ENCODE results near the gene MPZ. TPM values are rescaled to one million over a fixed set of nuclear protein-coding genes. Genes with fewer than 3 reads are reported as not detected.

MPZ gene
- total and polyA plus RNA-seq, 8 donors: 1.3 to 15.1 (median 2.3) TPM; not detected in 3

DNA sequence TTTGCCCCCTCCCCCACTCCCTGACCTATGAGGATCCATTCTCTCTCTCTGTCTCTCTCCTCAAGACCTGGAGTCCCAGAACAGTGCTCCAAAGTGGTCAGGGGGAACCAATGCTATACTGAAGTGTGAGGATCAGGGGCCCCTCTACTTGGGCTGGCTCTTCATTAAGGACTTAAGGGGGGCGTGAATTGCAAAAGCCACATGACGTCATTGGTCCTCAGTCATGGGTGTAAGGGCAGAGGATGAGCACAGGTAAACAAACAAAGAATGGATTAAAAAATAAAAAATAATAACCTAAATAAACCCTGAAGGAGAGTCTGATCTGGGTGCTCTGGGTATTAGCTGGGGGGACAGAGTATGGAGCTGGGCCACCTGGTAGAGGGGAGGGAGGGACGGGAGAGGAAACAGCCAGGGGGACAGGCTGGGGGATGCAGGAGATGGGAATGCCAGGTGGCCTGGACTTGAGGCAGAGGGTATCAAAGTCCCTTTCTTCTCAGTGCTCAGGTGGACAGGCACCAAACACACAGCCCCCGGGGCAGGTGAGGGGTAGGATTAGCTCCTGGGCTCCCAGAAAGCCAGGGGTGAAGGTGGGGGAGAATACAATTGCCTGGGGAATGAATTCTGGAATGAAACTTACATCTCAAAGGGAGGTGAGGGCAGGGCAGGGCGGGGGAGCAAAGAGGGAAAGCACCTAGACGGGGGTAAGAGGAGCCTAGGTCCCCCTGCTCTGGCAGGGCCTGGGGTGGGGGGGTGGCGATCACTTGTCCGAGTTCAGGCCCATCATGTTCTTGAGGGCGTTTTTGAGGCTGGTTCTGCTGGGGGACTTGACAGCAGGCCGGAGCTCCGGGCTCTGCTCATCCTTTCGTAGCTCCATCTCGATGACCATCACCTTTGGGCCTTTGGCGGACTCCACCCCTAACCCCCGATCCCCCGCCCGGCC, 4.6 kb downstream of the MPZ start:
- H3K36me3 ChIP-seq: no peaks in the 10 kb centered on the region
- no peak for TF ChIP-seq POLR2A (IDR thresholded peaks at IDR 0.05)
- TF ChIP-seq, protein P1, sequence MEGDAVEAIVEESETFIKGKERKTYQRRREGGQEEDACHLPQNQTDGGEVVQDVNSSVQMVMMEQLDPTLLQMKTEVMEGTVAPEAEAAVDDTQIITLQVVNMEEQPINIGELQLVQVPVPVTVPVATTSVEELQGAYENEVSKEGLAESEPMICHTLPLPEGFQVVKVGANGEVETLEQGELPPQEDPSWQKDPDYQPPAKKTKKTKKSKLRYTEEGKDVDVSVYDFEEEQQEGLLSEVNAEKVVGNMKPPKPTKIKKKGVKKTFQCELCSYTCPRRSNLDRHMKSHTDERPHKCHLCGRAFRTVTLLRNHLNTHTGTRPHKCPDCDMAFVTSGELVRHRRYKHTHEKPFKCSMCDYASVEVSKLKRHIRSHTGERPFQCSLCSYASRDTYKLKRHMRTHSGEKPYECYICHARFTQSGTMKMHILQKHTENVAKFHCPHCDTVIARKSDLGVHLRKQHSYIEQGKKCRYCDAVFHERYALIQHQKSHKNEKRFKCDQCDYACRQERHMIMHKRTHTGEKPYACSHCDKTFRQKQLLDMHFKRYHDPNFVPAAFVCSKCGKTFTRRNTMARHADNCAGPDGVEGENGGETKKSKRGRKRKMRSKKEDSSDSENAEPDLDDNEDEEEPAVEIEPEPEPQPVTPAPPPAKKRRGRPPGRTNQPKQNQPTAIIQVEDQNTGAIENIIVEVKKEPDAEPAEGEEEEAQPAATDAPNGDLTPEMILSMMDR (IDR thresholded peaks at IDR 0.05): no peak
- no peak for TF ChIP-seq POLR2AphosphoS5 (IDR thresholded peaks at IDR 0.05)
- TF ChIP-seq EP300 (IDR thresholded peaks at IDR 0.05): no peak
- DNase-seq: peak in 1 of 2 donors; percentile 10
- H3K27me3 ChIP-seq: peaks cover 0 to 6% (median 0%) of the 10 kb centered on the region in 3 donors
- H3K9me3 ChIP-seq: no peaks in the 10 kb centered on the region
- intact Hi-C loops (cut with DNase I; ENCODE audit: low total_unique reads): no loop called here
- peaks cover 19 to 43% (median 29%) of the 10 kb centered on the region in 4 donors for H3K4me1 ChIP-seq
- 8 to 15% (median 11%) methylated on average over 15 to 17 of the region's 17 CpGs for WGBS, 5 donors
- H3K4me3 ChIP-seq: peak overlapping the region; percentile 76 to 86 (median 80)
- peak overlapping the region in 4 of 5 donors; percentile 69 to 83 (median 77) for H3K27ac ChIP-seq

DNA sequence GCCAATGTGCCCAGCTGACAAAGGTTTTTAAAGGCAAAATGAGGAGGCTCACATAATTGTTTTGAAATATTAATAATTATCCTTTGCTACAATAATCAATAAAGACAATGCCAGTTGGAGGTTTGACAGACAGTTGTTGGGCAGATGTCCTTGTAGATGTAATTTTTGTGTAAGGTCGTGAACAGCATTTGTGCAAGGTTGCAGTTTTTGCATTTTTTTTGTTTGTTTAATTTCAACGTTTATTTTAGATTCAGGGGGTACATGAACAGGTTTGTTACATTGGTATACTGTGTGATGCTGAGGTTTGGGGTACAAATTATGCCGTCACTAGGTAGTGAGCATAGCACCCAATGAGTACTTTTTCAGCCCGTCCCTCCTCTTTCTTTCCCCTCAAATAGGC, 9.3 kb downstream of the MPZ start:
- Histone ChIP-seq H3K4me1 (peaks cover 9 to 21% (median 13%) of the 10 kb centered on the region in 4 donors), H3K27ac (no peak overlapping the region), H3K4me3 (no peak overlapping the region), H3K9me3 (no peaks in the 10 kb centered on the region), H3K36me3 (no peaks in the 10 kb centered on the region), H3K27me3 (no peaks in the 10 kb centered on the region)
- 82 to 92% (median 88%) methylated on average over 4 of the region's 4 CpGs for WGBS, 5 donors
- intact Hi-C loops (cut with DNase I; ENCODE audit: low total_unique reads): no loop called here
- no peak for DNase-seq
- no peak for TF ChIP-seq EP300 (IDR thresholded peaks at IDR 0.05)
- TF ChIP-seq POLR2AphosphoS5 (IDR thresholded peaks at IDR 0.05): no peak
- no peak for TF ChIP-seq POLR2A (IDR thresholded peaks at IDR 0.05)
- TF ChIP-seq, protein P1 (IDR thresholded peaks at IDR 0.05): no peak

DNA sequence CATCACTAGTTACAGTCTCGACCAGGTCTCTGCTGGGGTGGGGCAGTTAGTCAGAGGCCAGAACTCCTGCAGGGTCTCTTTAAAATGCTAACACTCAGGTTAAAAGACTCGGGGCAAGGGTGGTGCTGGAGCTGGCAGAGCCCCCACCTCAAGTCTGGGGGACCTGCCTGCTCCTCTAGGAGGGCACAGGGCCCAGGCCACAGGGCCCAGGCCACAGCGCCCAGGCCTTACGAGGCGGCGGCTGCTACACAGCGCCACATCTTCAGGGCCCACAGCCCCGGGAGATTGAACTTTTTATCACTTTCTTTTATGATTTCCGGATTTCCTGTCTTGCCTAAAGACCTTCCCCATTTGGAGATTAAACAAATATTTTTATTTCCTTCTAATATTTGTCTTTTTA, 10.4 kb downstream of the MPZ start:
- Histone ChIP-seq H3K4me1 (peaks cover 0 to 10% (median 2%) of the 10 kb centered on the region in 4 donors), H3K27me3 (no peaks in the 10 kb centered on the region), H3K9me3 (no peaks in the 10 kb centered on the region), H3K36me3 (no peaks in the 10 kb centered on the region), H3K4me3 (no peak overlapping the region), H3K27ac (no peak overlapping the region)
- DNase-seq: no peak
- intact Hi-C loops (cut with DNase I; ENCODE audit: low total_unique reads): no loop called here
- TF ChIP-seq POLR2A (IDR thresholded peaks at IDR 0.05) (no peak), EP300 (IDR thresholded peaks at IDR 0.05) (no peak), POLR2AphosphoS5 (IDR thresholded peaks at IDR 0.05) (no peak)
- TF ChIP-seq, protein P1 (IDR thresholded peaks at IDR 0.05): no peak
- WGBS, 5 donors: 71 to 83% (median 74%) methylated on average over 9 of the region's 9 CpGs

DNA sequence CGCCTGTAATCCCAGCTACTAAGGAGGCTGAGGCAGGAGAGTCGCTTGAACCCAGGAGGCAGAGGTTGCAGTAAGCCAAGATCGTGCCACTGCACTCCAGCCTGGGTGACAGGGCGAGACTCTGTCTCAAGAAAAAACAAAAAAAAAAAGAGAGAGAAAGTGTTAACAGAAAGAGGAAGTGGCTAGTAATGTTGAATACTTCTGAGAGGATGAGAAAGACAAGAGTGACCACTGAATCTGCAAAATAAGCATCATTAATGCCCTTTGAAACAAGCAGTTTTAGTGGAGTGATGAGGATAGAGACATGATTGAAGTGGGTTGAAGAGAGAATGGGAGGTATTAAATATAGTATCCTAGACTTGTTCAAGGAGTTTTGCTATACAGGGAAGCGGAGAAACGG, 11.7 kb downstream of the MPZ start:
- TF ChIP-seq, protein P1 (IDR thresholded peaks at IDR 0.05): no peak
- TF ChIP-seq POLR2A (IDR thresholded peaks at IDR 0.05) (no peak), EP300 (IDR thresholded peaks at IDR 0.05) (no peak), POLR2AphosphoS5 (IDR thresholded peaks at IDR 0.05) (no peak)
- H3K9me3 ChIP-seq: no peaks in the 10 kb centered on the region
- no peaks in the 10 kb centered on the region for H3K27me3 ChIP-seq
- H3K36me3 ChIP-seq: no peaks in the 10 kb centered on the region
- 86 to 91% (median 90%) methylated on average over 6 of the region's 6 CpGs for WGBS, 5 donors
- DNase-seq: no peak
- H3K27ac ChIP-seq: no peak overlapping the region
- intact Hi-C loops (cut with DNase I; ENCODE audit: low total_unique reads): no loop called here
- no peaks in the 10 kb centered on the region for H3K4me1 ChIP-seq
- H3K4me3 ChIP-seq: no peak overlapping the region

Data from stomach (tissue), 9 donors.